HepG2 (cell line): ENCODE measurements around the gene SERTAD3. TPM values are rescaled to one million over a fixed set of nuclear protein-coding genes. Genes with fewer than 3 reads are reported as not detected.

Experiments
- ATAC-seq: fragments of 200-7000 bp; cut with Tn5 transposase; 3 replicates; pipeline ENCODE4 v1.9.1; 2020; ENCODE audit warnings: mild to moderate bottlenecking, moderate library complexity
- BruUV-seq: library from RNA; stranded (reverse); fragments of 400-500 nt; replicated peaks from 2 replicates; lab custom pipeline; 2021; lab: Mats Ljungman, UMichigan
- CTCF ChIA-PET: fragments of 300-600 bp; formaldehyde crosslinking; extraction: SDS; loops from one replicate; lab custom pipeline; 2021; ENCODE audit warnings: low total read pairs, inconsistent platforms, low intra/inter-chr PET ratio; lab: Yijun Ruan, JAX
- POLR2A ChIA-PET: fragments of 350-600 bp; sonication (Branson Sonifier 250); formaldehyde crosslinking; loops from one replicate; lab custom pipeline; 2020; ENCODE audit warnings: antibody characterized with exemption, inconsistent platforms; lab: Yijun Ruan, JAX
- DNase-seq: peaks from one replicate; pipeline ENCODE4 v3.0.0-alpha.2; 2015; ENCODE audit warnings: low spot score
- FAIRE-seq: peaks from 3 replicates; lab custom pipeline; 2011; peaks lifted over from hg19 to GRCh38; lab: Jason Lieb, UNC
- H2AFZ ChIP-seq: one replicate; pipeline ENCODE4 v1.6.1; 2011; ENCODE audit warnings: low read length, inconsistent platforms
- H3K27ac ChIP-seq: fragments of 300-600 bp; 3 replicates; pipeline ENCODE4 v1.8.0; 2011; ENCODE audit warnings: mixed run types, mild to moderate bottlenecking, mixed read lengths, low read length, inconsistent platforms; ENCODE audit not compliant: insufficient read depth; ENCODE audit errors: extremely low read length
- H3K27me3 ChIP-seq, 2 experiments: fragments of 200-600 bp in 1 of 2; 2 replicates in 1 of 2; 3 replicates in 1 of 2; pipeline versions ENCODE4 v1.6.0 to v1.8.0; 2011; ENCODE audit warnings: low read length in 2 of 2, mild to moderate bottlenecking in 2 of 2, moderate library complexity in 2 of 2, inconsistent platforms in 1 of 2; ENCODE audit not compliant: insufficient read depth in 2 of 2, control insufficient read depth in 1 of 2
- H3K36me3 ChIP-seq, 2 experiments: fragments of 200-600 bp in 1 of 2; replicated peaks in 1 of 2; 2 replicates in 1 of 2; 3 replicates in 1 of 2; pipeline versions ENCODE4 v1.5.1 to v1.8.0; 2011; ENCODE audit warnings: low read length in 2 of 2, inconsistent platforms in 1 of 2; ENCODE audit not compliant: insufficient read depth in 2 of 2, control insufficient read depth in 1 of 2
- H3K4me1 ChIP-seq: 2 replicates; pipeline ENCODE4 v1.5.1; 2012; ENCODE audit warnings: low read length, inconsistent platforms; ENCODE audit not compliant: insufficient read depth
- H3K4me2 ChIP-seq: 2 replicates; pipeline ENCODE4 v1.6.0; 2011; ENCODE audit warnings: low read depth, low read length, inconsistent platforms
- H3K4me3 ChIP-seq, 3 experiments: fragments of 200-600 bp in 1 of 3; sonication (generic), shearing (Covaris generic) in 1 of 3; replicated peaks in 1 of 3; 2 replicates each; pipeline ENCODE4 v1.5.1; 2011 to 2016; ENCODE audit warnings: low read length in 3 of 3, inconsistent platforms in 2 of 3, low read depth in 2 of 3, mild to moderate bottlenecking in 2 of 3, control low read depth in 1 of 3, mixed read lengths in 1 of 3; ENCODE audit not compliant: insufficient read depth in 1 of 3
- H3K79me2 ChIP-seq: one replicate; pipeline ENCODE4 v1.6.1; 2011; ENCODE audit warnings: low read length, inconsistent platforms; ENCODE audit not compliant: insufficient read depth
- H3K9ac ChIP-seq: 2 replicates; pipeline ENCODE4 v1.6.0; 2011; ENCODE audit warnings: mild to moderate bottlenecking, low read depth, low read length, inconsistent platforms; ENCODE audit not compliant: insufficient read depth
- H3K9me3 ChIP-seq: 2 replicates; pipeline ENCODE4 v1.5.1; 2012; ENCODE audit warnings: mild to moderate bottlenecking, low read length
- H4K20me1 ChIP-seq: 2 replicates; pipeline ENCODE4 v1.6.0; 2011; ENCODE audit warnings: inconsistent platforms, mild to moderate bottlenecking, low read length, moderate library complexity; ENCODE audit not compliant: insufficient read depth
- ASH2L ChIP-seq: fragments of 300-600, 200-600 bp; sonication (generic); IDR thresholded peaks from 2 replicates; pipeline ENCODE4 v1.7.0; 2017; ENCODE audit warnings: low read depth, mild to moderate bottlenecking, moderate library complexity, mixed read lengths, low read length; ENCODE audit not compliant: insufficient read length
- FLYWCH1 ChIP-seq: sonication (generic); formaldehyde crosslinking; IDR thresholded peaks from 2 replicates; pipeline ENCODE4 v1.8.1; 2023; ENCODE audit warnings: mild to moderate bottlenecking, missing genetic modification reagents
- GLI4 ChIP-seq: sonication (generic); formaldehyde crosslinking; IDR thresholded peaks from 2 replicates; pipeline ENCODE4 v1.5.1; 2020; ENCODE audit warnings: missing genetic modification reagents, mild to moderate bottlenecking, moderate library complexity, borderline replicate concordance
- JDP2 ChIP-seq: sonication (generic); formaldehyde crosslinking; IDR thresholded peaks from 2 replicates; pipeline ENCODE4 v1.8.1; 2022; ENCODE audit warnings: missing genetic modification reagents, borderline replicate concordance
- NFE2 ChIP-seq: sonication (generic); formaldehyde crosslinking; IDR thresholded peaks from 2 replicates; pipeline ENCODE4 v1.4.0; 2020; ENCODE audit warnings: missing genetic modification reagents
- REPIN1 ChIP-seq: sonication (generic); formaldehyde crosslinking; IDR thresholded peaks from 2 replicates; pipeline ENCODE4 v1.8.0; 2022; ENCODE audit warnings: missing genetic modification reagents, low read depth, mild to moderate bottlenecking, borderline replicate concordance
- ZBTB21 ChIP-seq: sonication (generic); formaldehyde crosslinking; IDR thresholded peaks from 2 replicates; pipeline ENCODE4 v1.4.0; 2020; ENCODE audit warnings: missing genetic modification reagents
- ZNF329 ChIP-seq: sonication (generic); formaldehyde crosslinking; IDR thresholded peaks from 2 replicates; pipeline ENCODE4 v1.9.0; 2021; ENCODE audit warnings: low read depth, mild to moderate bottlenecking, missing genetic modification reagents
- ZNF557 ChIP-seq: sonication (generic); formaldehyde crosslinking; IDR thresholded peaks from 2 replicates; pipeline ENCODE4 v1.4.0; 2020; ENCODE audit warnings: missing genetic modification reagents
- ZNF772 ChIP-seq: sonication (generic); formaldehyde crosslinking; IDR thresholded peaks from 2 replicates; pipeline ENCODE4 v1.5.0; 2020; ENCODE audit warnings: mild to moderate bottlenecking, missing genetic modification reagents
- ZNF775 ChIP-seq: sonication (generic); formaldehyde crosslinking; IDR thresholded peaks from 2 replicates; pipeline ENCODE4 v1.4.0; 2020; ENCODE audit warnings: missing genetic modification reagents, mild to moderate bottlenecking, moderate library complexity, borderline replicate concordance
- WGBS: methylation state at CpG from one replicate; pipeline ENCODE4 v1.1.6; 2017; ENCODE audit warnings: low lambda C conversion rate; 5-methylcytosine and 5-hydroxymethylcytosine counted together
- in situ Hi-C: cut with HindIII; loops from 2 replicates; pipeline ENCODE4 v1.10.0; 2017; ENCODE audit warnings: low pct_unique_long_range_greater_than_20kb; ENCODE audit not compliant: extremely low pct_ligation_motif_present
- intact Hi-C: fragments of 100-400 bp; cut with micrococcal nuclease; formaldehyde crosslinking; loops from one replicate; pipeline ENCODE4 v1.10.0; 2022; ENCODE audit not compliant: unreplicated experiment
- polyA plus RNA-seq, 8 experiments: library from polyadenylated mRNA; depleted of rRNA in 3 of 8; stranded (reverse) in 7 of 8; unstranded in 1 of 8; fragments of >200 nt; fragmentation: Illumina TruSeq in 4 of 8; extraction: Trizol in 4 of 8; gene quantifications; 2 replicates each; pipeline versions ENCODE4 v1.2.1 to v1.2.3, GENCODE V29; 2011 to 2016; ENCODE audit warnings: low read depth in 4 of 8, missing spikeins in 1 of 8, mixed read lengths in 1 of 8; ENCODE audit not compliant: insufficient read depth in 1 of 8
- total RNA-seq, 5 experiments: library from RNA; depleted of rRNA; stranded (reverse); fragments of >200 nt; fragmentation: Illumina TruSeq; extraction: Trizol; gene quantifications; 2 replicates each; pipeline ENCODE4 v1.2.3, GENCODE V29; 2016; ENCODE audit warnings: low read depth in 1 of 5
- TF ChIP-seq, protein P1 (sequence below): sonication (generic); formaldehyde crosslinking; IDR thresholded peaks from 2 replicates; pipeline ENCODE4 v1.5.0; 2020; ENCODE audit warnings: mild to moderate bottlenecking, missing genetic modification reagents
- TF ChIP-seq, protein P2 (sequence below): sonication (generic); formaldehyde crosslinking; IDR thresholded peaks from 2 replicates; pipeline ENCODE4 v1.4.0; 2020; ENCODE audit warnings: missing genetic modification reagents

SERTAD3 gene
- total and polyA plus RNA-seq, 2 of the 13 experiments (the other 11 are each of a cell fraction or from before 2014, with no cell fraction given): 9.6 to 16.9 TPM

DNA sequence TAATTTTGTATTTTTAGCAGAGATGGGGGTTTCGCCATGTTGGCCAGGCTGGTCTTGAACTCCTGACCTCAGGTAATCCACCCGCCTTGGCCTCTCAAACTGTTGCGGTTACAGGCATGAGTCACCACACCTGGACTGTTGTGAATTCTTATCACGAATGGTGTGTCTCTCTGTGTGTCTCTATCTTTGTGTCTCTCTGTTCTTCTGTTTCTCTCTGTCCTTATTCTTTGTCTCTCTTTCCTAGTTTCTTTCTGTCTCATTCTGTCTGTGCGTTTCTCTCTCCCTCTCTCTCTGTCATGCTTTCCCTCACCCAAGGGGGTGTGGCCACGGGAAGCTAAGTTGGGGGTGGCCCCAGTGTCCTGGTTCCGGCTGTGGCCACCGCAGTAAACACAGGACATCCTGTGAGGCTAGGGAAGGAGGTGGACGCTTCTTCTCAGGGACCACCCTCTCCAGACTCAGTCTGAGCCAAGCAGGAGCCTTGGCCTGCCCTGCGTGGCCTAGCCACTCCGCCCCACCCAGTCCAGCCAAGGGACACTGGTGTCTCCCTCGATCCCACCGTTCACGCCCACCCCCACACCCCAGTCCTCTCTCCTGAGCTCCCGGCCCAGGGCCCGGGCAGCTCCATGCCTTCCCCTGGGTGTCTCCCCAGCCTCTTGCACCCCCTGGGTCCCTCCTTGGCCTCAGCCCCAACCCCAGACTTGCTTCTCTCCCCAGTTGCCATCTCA is 27.1 kb downstream of the SERTAD3 start:
- no peaks in the 10 kb centered on the region for H4K20me1 ChIP-seq
- BruUV-seq: no TSS peak
- H3K27ac ChIP-seq: no peak overlapping the region
- 0 out of 5 replicates have a peak, but pooled peaks cover 0 to 10% of the 10 kb centered on the region in 2 experiments for H3K27me3 ChIP-seq
- in situ Hi-C loops: no loop called here
- H3K79me2 ChIP-seq: no peaks in the 10 kb centered on the region
- WGBS: 3% methylated on average over 9 of the region's 16 CpGs
- H2AFZ ChIP-seq: no peak overlapping the region
- intact Hi-C loops: loop anchor here (1.0 kb wide), 1 partner anchor 47 kb away; no protein-coding TSS in a partner anchor
- peak overlapping the region; percentile 61; the same call in 1 of the 2 replicates for H3K9ac ChIP-seq
- peak overlapping the region in 2 of 3 experiments; percentile 50 to 65; a peak in 5 of 6 replicates for H3K4me3 ChIP-seq
- ATAC-seq: peak; percentile 18
- no peaks in the 10 kb centered on the region for H3K36me3 ChIP-seq
- FAIRE-seq: no peak
- no peaks in the 10 kb centered on the region for H3K9me3 ChIP-seq
- peak; percentile 51 for DNase-seq
- CTCF ChIA-PET: no interaction called here
- H3K4me2 ChIP-seq: peak overlapping the region; percentile 79
- peaks cover 48% of the 10 kb centered on the region for H3K4me1 ChIP-seq
- POLR2A ChIA-PET: interaction anchor here (0.6 to 2.6 kb wide), 5 partner anchors 9 to 26 kb away, joined by 4 to 20 read pairs (median 8); partner anchors contain the start of gene SERTAD1
- TF ChIP-seq NFE2 (no peak), ZNF557 (CRISPR knock-in tag) (no peak), ZNF775 (0 out of 2 replicates have a peak, but pooled peaks have one; percentile 31), ZBTB21 (no peak), REPIN1 (no peak), JDP2 (CRISPR knock-in tag) (no peak), ZNF329 (CRISPR knock-in tag) (no peak), ZNF772 (CRISPR knock-in tag) (0 out of 2 replicates have a peak, but pooled peaks have one; percentile 24), GLI4 (CRISPR knock-in tag) (no peak), ASH2L (no peak), FLYWCH1 (CRISPR knock-in tag) (no peak)
- TF ChIP-seq, protein P1, sequence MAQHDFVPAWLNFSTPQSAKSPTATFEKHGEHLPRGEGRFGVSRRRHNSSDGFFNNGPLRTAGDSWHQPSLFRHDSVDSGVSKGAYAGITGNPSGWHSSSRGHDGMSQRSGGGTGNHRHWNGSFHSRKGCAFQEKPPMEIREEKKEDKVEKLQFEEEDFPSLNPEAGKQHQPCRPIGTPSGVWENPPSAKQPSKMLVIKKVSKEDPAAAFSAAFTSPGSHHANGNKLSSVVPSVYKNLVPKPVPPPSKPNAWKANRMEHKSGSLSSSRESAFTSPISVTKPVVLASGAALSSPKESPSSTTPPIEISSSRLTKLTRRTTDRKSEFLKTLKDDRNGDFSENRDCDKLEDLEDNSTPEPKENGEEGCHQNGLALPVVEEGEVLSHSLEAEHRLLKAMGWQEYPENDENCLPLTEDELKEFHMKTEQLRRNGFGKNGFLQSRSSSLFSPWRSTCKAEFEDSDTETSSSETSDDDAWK (CRISPR knock-in tag): no peak
- TF ChIP-seq, protein P2, sequence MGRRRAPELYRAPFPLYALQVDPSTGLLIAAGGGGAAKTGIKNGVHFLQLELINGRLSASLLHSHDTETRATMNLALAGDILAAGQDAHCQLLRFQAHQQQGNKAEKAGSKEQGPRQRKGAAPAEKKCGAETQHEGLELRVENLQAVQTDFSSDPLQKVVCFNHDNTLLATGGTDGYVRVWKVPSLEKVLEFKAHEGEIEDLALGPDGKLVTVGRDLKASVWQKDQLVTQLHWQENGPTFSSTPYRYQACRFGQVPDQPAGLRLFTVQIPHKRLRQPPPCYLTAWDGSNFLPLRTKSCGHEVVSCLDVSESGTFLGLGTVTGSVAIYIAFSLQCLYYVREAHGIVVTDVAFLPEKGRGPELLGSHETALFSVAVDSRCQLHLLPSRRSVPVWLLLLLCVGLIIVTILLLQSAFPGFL (CRISPR knock-in tag): no peak
